Osteoblast (primary cell): ENCODE results near the gene XRCC5. TPM values are rescaled to one million over a fixed set of nuclear protein-coding genes. Genes with fewer than 3 reads are reported as not detected.

Experiments used
- DNase-seq: peaks from one replicate; pipeline ENCODE4 v3.0.0; 2011; ENCODE audit warnings: low spot score, mixed read lengths; ENCODE audit not compliant: insufficient read length; ENCODE audit errors: missing footprints
- H2AFZ ChIP-seq: 2 replicates; pipeline ENCODE4 v1.6.0; 2011; ENCODE audit warnings: mild to moderate bottlenecking, low read length
- H3K27ac ChIP-seq: 2 replicates; pipeline ENCODE4 v1.5.1; 2011; ENCODE audit warnings: mild to moderate bottlenecking, low read depth, low read length, moderate library complexity
- H3K27me3 ChIP-seq: 2 replicates; pipeline ENCODE4 v1.6.0; 2012; ENCODE audit warnings: mild to moderate bottlenecking, control low read depth, inconsistent platforms, low read length, moderate library complexity; ENCODE audit not compliant: insufficient read depth
- H3K36me3 ChIP-seq: 2 replicates; pipeline ENCODE4 v1.5.1; 2011; ENCODE audit warnings: mild to moderate bottlenecking, low read length, control low read depth, moderate library complexity; ENCODE audit not compliant: insufficient read depth
- H3K4me1 ChIP-seq: 2 replicates; pipeline ENCODE4 v1.5.1; 2011; ENCODE audit warnings: mild to moderate bottlenecking, low read length, control low read depth, moderate library complexity; ENCODE audit not compliant: insufficient read depth
- H3K4me2 ChIP-seq: 2 replicates; pipeline ENCODE4 v1.6.0; 2011; ENCODE audit warnings: mild to moderate bottlenecking, low read length; ENCODE audit not compliant: insufficient read depth
- H3K4me3 ChIP-seq: fragments of 200-600 bp; sonication (generic); 3 replicates; pipeline ENCODE4 v1.5.1; 2012; ENCODE audit warnings: mild to moderate bottlenecking, low read length, inconsistent platforms; ENCODE audit not compliant: insufficient read depth
- H3K79me2 ChIP-seq: 2 replicates; pipeline ENCODE4 v1.6.0; 2012; ENCODE audit warnings: mild to moderate bottlenecking, low read length, control low read depth, inconsistent platforms; ENCODE audit not compliant: insufficient read depth
- H3K9me3 ChIP-seq: 2 replicates; pipeline ENCODE4 v1.5.1; 2011; ENCODE audit warnings: low read depth, low read length, control low read depth
- H4K20me1 ChIP-seq: 2 replicates; pipeline ENCODE4 v1.6.0; 2012; ENCODE audit warnings: mild to moderate bottlenecking, low read length, control low read depth; ENCODE audit not compliant: insufficient read depth
- total RNA-seq: library from RNA; depleted of rRNA; stranded (reverse); fragments of >200 nt; gene quantifications from 2 replicates; pipeline ENCODE4 v1.2.3, GENCODE V29; 2012
- TF ChIP-seq, protein P1 (sequence below): IDR thresholded peaks from 2 replicates; pipeline ENCODE4 v1.5.1; 2011; ENCODE audit warnings: mild to moderate bottlenecking, low read depth, low read length, moderate library complexity; ENCODE audit errors: extremely low read depth

Gene XRCC5
- total RNA-seq, 1 donor = 203 TPM

DNA sequence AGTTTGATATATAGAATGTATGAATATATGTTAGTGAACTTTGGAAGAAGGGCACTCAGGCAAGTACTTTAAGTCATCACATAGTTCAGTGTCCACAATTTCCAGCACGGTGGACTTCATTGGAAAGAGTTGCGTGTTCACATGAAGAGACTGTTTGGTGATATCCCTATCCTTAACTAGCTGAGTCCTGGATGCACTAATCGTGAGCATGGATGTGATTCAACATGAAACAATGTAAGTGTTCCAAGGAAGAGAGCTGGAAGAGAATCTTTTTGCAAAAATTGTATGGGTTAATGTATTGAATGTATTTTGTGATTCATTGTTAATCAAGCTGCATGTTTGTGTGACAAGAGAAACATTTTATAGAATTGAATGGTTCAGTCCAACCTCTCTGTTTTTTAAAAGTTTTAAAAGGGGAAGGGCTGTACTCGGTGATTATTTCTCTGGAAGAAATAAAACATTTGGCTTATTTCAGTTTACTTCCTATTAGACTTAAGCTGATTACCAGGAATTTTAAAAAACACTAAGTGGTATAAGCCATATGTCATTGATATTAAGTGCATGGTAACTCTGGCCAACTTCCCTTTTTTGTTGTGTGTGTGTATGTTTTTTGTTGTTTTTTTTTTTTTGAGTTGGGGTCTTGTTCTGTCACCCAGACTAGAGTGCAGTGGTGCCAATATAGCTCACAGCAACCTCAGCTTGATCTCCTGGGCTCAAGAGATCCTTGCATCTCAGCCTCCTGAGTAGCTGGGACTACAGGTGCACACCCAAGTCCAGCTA lies 8.6 kb downstream of the XRCC5 start:
- Histone ChIP-seq H3K27me3 (no peaks in the 10 kb centered on the region), H3K4me1 (peaks cover 16% of the 10 kb centered on the region), H2AFZ (no peak overlapping the region), H3K4me3 (no peak overlapping the region), H3K9me3 (no peaks in the 10 kb centered on the region), H3K36me3 (peaks cover 88% of the 10 kb centered on the region), H4K20me1 (peaks cover 6% of the 10 kb centered on the region), H3K79me2 (peaks cover 79% of the 10 kb centered on the region), H3K27ac (no peak overlapping the region), H3K4me2 (no peak overlapping the region)
- TF ChIP-seq, protein P1, sequence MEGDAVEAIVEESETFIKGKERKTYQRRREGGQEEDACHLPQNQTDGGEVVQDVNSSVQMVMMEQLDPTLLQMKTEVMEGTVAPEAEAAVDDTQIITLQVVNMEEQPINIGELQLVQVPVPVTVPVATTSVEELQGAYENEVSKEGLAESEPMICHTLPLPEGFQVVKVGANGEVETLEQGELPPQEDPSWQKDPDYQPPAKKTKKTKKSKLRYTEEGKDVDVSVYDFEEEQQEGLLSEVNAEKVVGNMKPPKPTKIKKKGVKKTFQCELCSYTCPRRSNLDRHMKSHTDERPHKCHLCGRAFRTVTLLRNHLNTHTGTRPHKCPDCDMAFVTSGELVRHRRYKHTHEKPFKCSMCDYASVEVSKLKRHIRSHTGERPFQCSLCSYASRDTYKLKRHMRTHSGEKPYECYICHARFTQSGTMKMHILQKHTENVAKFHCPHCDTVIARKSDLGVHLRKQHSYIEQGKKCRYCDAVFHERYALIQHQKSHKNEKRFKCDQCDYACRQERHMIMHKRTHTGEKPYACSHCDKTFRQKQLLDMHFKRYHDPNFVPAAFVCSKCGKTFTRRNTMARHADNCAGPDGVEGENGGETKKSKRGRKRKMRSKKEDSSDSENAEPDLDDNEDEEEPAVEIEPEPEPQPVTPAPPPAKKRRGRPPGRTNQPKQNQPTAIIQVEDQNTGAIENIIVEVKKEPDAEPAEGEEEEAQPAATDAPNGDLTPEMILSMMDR = no peak
- no peak for DNase-seq

GRCh38 chr2:216118474-216118873 lies 9.3 kb downstream of the XRCC5 start:
- TF ChIP-seq, protein P1 = no peak
- Histone ChIP-seq H3K4me3 (no peak overlapping the region), H3K27me3 (no peaks in the 10 kb centered on the region), H3K9me3 (no peaks in the 10 kb centered on the region), H4K20me1 (peaks cover under 1% of the 10 kb centered on the region), H3K4me2 (no peak overlapping the region), H2AFZ (no peak overlapping the region), H3K27ac (no peak overlapping the region), H3K79me2 (peaks cover 74% of the 10 kb centered on the region), H3K36me3 (peaks cover 88% of the 10 kb centered on the region), H3K4me1 (peaks cover 16% of the 10 kb centered on the region)
- no peak for DNase-seq

DNA sequence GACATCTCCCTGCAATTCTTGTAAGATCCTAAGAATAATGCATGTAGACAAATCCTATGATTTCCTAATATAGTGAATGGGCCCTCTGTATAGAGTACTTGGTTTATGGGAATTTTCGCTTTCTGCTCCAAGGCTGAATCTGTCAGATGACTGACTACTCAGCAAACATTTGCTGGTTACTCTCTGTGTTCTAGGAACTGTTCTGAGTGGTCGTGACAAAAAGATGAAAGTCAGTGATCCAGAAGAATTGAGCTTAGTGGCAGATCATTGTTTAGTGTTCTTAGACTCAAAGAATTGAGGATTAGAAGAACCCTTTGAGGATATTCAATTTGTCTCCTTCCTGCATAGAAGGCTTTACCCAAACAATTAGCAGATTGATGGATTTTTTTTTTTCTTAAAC lies 10.0 kb downstream of the XRCC5 start:
- Histone ChIP-seq H3K4me1 (peaks cover 16% of the 10 kb centered on the region), H3K36me3 (peaks cover 86% of the 10 kb centered on the region), H3K9me3 (no peaks in the 10 kb centered on the region), H2AFZ (no peak overlapping the region), H3K4me3 (no peak overlapping the region), H3K27ac (no peak overlapping the region), H4K20me1 (no peaks in the 10 kb centered on the region), H3K79me2 (peaks cover 74% of the 10 kb centered on the region), H3K27me3 (no peaks in the 10 kb centered on the region), H3K4me2 (no peak overlapping the region)
- DNase-seq = no peak
- TF ChIP-seq, protein P1 = no peak

DNA sequence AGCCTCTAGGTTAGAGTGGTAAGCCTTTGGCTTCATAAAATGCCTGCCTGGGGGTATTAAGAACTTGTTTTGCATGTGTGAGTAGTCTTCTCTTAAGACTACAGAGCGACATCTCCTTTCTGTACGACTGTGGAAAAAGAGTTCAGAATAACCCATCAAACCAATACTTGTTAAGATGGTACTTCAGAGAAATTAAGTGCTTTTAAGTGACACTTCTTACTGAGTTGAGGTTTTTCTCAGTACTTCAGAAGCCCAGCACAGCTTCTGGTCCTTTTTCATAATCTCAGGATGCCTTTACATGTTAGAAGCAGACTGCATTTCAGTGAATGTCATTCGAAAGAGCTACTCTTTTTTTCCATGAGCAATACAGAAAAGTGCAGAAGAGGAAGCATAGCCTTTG lies 10.8 kb downstream of the XRCC5 start:
- no peak overlapping the region for H3K4me2 ChIP-seq
- no peak for DNase-seq
- H3K27ac ChIP-seq = no peak overlapping the region
- peaks cover 78% of the 10 kb centered on the region for H3K79me2 ChIP-seq
- H3K9me3 ChIP-seq = no peaks in the 10 kb centered on the region
- TF ChIP-seq, protein P1 = no peak
- peaks cover 90% of the 10 kb centered on the region for H3K36me3 ChIP-seq
- H3K4me3 ChIP-seq = no peak overlapping the region
- H4K20me1 ChIP-seq = no peaks in the 10 kb centered on the region
- peaks cover 16% of the 10 kb centered on the region for H3K4me1 ChIP-seq
- H3K27me3 ChIP-seq = no peaks in the 10 kb centered on the region
- no peak overlapping the region for H2AFZ ChIP-seq
